SU-DHL-6 (cell line): Measurements from ENCODE around the gene SCO2.

Experiments
- H2AFZ ChIP-seq: fragments of 200-600 bp; sonication (generic); 2 replicates; pipeline ENCODE4 v1.6.1; 2014; ENCODE audit warnings: low read depth, mild to moderate bottlenecking, moderate library complexity, mixed read lengths, antibody characterized with exemption, low read length; ENCODE audit not compliant: severe bottlenecking
- H3F3A ChIP-seq: fragments of 200-600 bp; shearing (Covaris generic); 2 replicates; pipeline ENCODE4 v1.6.0; 2016; ENCODE audit warnings: antibody characterized with exemption, mild to moderate bottlenecking; ENCODE audit not compliant: insufficient read depth
- H3K27ac ChIP-seq: fragments of 200-600 bp; sonication (generic); 2 replicates; pipeline ENCODE4 v1.5.1; 2016; ENCODE audit warnings: low read depth, mild to moderate bottlenecking, low read length, moderate library complexity, mixed read lengths
- H3K27me3 ChIP-seq: fragments of 200-600 bp; sonication (generic), shearing (Covaris generic); 2 replicates; pipeline ENCODE4 v1.6.0; 2014; ENCODE audit warnings: mild to moderate bottlenecking, low read length
- H3K36me3 ChIP-seq: fragments of 200-600 bp; sonication (generic); 2 replicates; pipeline ENCODE4 v1.6.1; 2014; ENCODE audit warnings: mild to moderate bottlenecking, low read length, mixed read lengths
- H3K4me2 ChIP-seq: fragments of 300-600, 200-600 bp; shearing (Covaris generic), sonication (generic); 2 replicates; pipeline ENCODE4 v1.6.0; 2014; ENCODE audit warnings: low read length, low read depth, mild to moderate bottlenecking; ENCODE audit not compliant: poor library complexity, severe bottlenecking
- H3K4me3 ChIP-seq: fragments of 200-600 bp; sonication (generic); 2 replicates; pipeline ENCODE4 v1.5.1; 2014; ENCODE audit warnings: antibody characterized with exemption, low read length, mild to moderate bottlenecking, mixed read lengths; ENCODE audit not compliant: insufficient read depth, poor library complexity, severe bottlenecking
- H3K79me2 ChIP-seq: fragments of 200-600 bp; sonication (generic); 2 replicates; pipeline ENCODE4 v1.6.1; 2014; ENCODE audit warnings: mild to moderate bottlenecking, low read length, moderate library complexity; ENCODE audit not compliant: insufficient read depth
- H3K9ac ChIP-seq: fragments of 200-600 bp; sonication (generic); 2 replicates; pipeline ENCODE4 v1.7.0; 2014; ENCODE audit warnings: mild to moderate bottlenecking, low read length
- H3K9me2 ChIP-seq: fragments of 200-600 bp; sonication (generic); replicated peaks from 2 replicates; pipeline ENCODE4 v1.6.1; 2014; ENCODE audit warnings: low read length; ENCODE audit not compliant: insufficient read depth
- H3K9me3 ChIP-seq: fragments of 200-600 bp; sonication (generic); 2 replicates; pipeline ENCODE4 v1.6.1; 2014; ENCODE audit warnings: low read length, mixed read lengths; ENCODE audit not compliant: insufficient read depth
- H4K20me1 ChIP-seq: fragments of 200-600 bp; sonication (generic); 2 replicates; pipeline ENCODE4 v1.6.1; 2014; ENCODE audit warnings: low read depth, mild to moderate bottlenecking, antibody characterized with exemption, low read length, moderate library complexity, mixed read lengths
- CTCF ChIP-seq: fragments of 200-600 bp; sonication (generic); IDR thresholded peaks from one replicate; pipeline ENCODE4 v1.5.1; 2017; ENCODE audit warnings: antibody characterized with exemption, mild to moderate bottlenecking, low read length, moderate library complexity; ENCODE audit not compliant: insufficient read depth, poor library complexity, severe bottlenecking
- EZH2phosphoT487 ChIP-seq: fragments of 200-600 bp; sonication (generic), shearing (Covaris generic); conservative IDR thresholded peaks from 2 replicates; pipeline ENCODE4 v1.6.1; 2018; ENCODE audit warnings: mild to moderate bottlenecking, antibody characterized with exemption, low read length, moderate library complexity, mixed read lengths

The SCO2 gene

DNA sequence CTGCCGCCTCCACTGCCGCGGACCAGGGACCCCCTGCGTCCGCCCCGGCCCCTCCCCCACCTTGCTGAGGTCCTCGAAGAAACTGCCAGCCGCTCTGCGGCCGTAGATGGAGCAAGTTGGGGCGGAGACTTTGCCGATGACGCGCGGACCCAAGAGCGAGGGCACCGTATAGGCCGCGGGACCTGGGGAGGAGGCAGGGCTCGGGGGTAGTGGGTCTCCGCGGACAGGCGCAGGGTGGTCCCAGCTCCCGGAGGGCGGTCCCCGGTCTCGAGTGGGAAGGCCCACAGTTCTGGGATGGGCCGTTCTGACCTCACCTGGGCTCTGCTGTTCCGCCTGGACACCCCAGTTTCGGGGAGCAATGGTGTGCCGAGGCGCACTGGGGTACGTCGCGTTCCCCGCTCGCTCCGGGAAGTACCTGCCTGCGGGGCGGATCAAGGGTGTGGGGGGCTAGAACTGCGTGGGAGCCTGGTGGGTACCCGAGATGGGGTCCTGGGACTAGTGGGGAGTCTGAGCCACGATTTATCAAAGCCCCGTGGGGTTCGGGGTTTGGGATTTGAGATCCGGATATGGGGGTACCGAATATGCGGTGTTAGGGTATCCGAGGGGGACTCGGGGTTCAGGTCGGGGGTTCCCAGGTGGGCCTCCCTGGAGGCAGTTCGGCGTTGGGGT lies 5.6 kb upstream of the SCO2 start:
- H3K4me2 ChIP-seq: peak overlapping the region; percentile 61
- H3K9ac ChIP-seq: peak overlapping the region; percentile 62
- H4K20me1 ChIP-seq: no peaks in the 10 kb centered on the region
- no peaks in the 10 kb centered on the region for H3K36me3 ChIP-seq
- H3K27me3 ChIP-seq: no peaks in the 10 kb centered on the region
- TF ChIP-seq CTCF: no peak
- no peak; the same call in 1 of the 2 replicates for TF ChIP-seq EZH2phosphoT487
- H3K27ac ChIP-seq: peak overlapping the region; percentile 8
- H3F3A ChIP-seq: peaks cover 21% of the 10 kb centered on the region
- H2AFZ ChIP-seq: peak overlapping the region; percentile 7
- no peaks in the 10 kb centered on the region for H3K79me2 ChIP-seq
- H3K9me3 ChIP-seq: no peaks in the 10 kb centered on the region
- H3K9me2 ChIP-seq: no peaks in the 10 kb centered on the region
- peak overlapping the region; percentile 51 for H3K4me3 ChIP-seq

DNA sequence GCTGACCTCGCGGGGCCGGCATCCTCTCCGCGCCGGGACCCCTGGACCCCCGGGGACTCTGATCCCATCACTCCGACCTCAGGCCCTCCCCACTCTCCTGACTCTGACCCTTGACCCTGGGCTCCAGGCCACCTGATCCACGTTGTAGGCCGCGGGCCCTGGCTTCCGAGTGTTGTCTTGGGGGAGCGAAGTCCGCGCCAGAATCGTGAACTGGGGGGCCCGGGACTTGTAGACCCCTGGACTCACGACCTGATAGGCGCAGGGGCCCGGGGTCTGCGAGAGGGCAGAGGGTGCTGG lies 5.1 kb upstream of the SCO2 start:
- no peak for TF ChIP-seq EZH2phosphoT487
- Histone ChIP-seq H3K4me2 (peak overlapping the region; percentile 61), H3F3A (peaks cover 21% of the 10 kb centered on the region), H3K9me3 (no peaks in the 10 kb centered on the region), H2AFZ (peak overlapping the region; percentile 24), H3K79me2 (no peaks in the 10 kb centered on the region), H3K27me3 (no peaks in the 10 kb centered on the region), H3K36me3 (no peaks in the 10 kb centered on the region), H3K4me3 (peak overlapping the region; percentile 51), H3K27ac (peak overlapping the region; percentile 38), H3K9me2 (no peaks in the 10 kb centered on the region), H4K20me1 (no peaks in the 10 kb centered on the region), H3K9ac (peak overlapping the region; percentile 62)

DNA sequence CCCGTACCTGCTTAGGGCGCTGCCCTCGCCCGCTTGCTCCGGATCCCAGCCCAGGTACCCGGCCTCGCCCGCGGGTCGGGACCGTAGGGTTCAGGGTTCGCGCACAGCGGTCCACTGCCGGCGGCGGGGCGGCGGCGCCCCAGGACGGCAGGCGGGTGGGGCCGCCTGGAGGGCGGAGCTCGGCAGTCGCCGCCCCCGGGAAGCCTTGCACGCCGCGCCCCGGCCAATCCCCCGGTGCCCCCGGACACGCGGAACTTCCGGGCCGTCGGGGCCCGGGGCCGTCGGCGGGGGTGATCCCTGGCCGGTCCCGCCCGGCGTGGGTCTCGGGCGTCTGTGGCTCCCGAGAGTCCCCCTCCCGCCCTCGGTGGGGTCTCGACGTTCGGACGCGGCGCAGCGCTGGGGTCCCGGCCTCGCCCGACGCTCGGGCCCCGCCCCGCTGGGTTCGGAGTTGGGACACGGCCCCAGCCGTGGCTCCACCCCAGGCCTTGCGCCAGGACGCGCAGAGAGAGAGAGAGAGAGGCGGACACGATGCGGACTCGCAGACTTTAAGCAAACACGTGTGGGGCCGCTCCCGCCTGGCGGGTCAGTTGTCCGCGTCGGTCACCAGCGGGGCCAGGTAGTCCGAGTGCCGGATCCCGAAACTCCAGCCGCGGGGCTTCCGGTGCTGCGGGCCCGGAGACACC lies 4.6 kb upstream of the SCO2 start, which contains the start of gene TYMP:
Gene TYMP (minus strand): TSS at position 116 of the 683 bp plus-strand sequence. CDS start 303 bp downstream, outside the sequence.
- H3F3A ChIP-seq: peaks cover 17% of the 10 kb centered on the region
- TF ChIP-seq EZH2phosphoT487 (no peak), CTCF (no peak)
- H3K27ac ChIP-seq: peak within 1 kb of the TSS; percentile 38
- H3K9me3 ChIP-seq: no peaks in the 10 kb centered on the region
- peaks cover under 1% of the 10 kb centered on the region; the same call in 1 of the 2 replicates for H3K79me2 ChIP-seq
- H3K36me3 ChIP-seq: no peaks in the 10 kb centered on the region
- H3K4me2 ChIP-seq: peak within 1 kb of the TSS; percentile 61
- peak within 1 kb of the TSS; percentile 62 for H3K9ac ChIP-seq
- no peaks in the 10 kb centered on the region for H3K27me3 ChIP-seq
- peak within 1 kb of the TSS; percentile 24 for H2AFZ ChIP-seq
- no peaks in the 10 kb centered on the region for H3K9me2 ChIP-seq
- no peaks in the 10 kb centered on the region for H4K20me1 ChIP-seq
- peak within 1 kb of the TSS; percentile 51 for H3K4me3 ChIP-seq

DNA sequence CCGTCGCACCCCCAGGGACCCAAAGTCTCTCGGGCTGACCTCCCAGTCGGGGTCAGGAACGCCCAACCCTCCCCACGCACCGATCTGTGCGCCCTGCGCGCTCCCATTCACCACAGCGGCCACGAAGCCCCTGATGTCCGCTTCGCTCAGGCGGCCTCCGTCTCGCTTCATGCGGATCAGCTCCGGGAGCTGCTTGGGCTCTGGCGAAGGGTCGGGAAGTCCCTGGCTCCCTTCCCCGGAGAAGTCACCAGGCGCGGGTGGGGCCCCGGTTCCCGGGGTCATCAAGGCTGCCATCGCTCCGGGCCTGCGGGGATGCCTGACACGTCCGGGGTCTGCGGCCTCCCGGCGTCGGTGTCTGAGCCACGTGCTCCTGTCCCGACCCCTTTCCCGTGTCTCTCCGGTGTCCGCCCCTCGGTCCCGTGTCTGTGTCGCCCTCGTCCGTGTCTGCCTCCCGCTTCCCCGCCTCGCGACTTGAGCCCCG lies 4.1 kb upstream of the SCO2 start:
- Histone ChIP-seq H3K4me3 (no peak overlapping the region), H3K27me3 (no peaks in the 10 kb centered on the region), H3K79me2 (peaks cover 5% of the 10 kb centered on the region; the same call in 1 of the 2 replicates), H3K27ac (no peak overlapping the region), H3K9ac (no peak overlapping the region), H3K4me2 (no peak overlapping the region), H2AFZ (no peak overlapping the region), H4K20me1 (no peaks in the 10 kb centered on the region), H3K36me3 (no peaks in the 10 kb centered on the region), H3F3A (peaks cover 17% of the 10 kb centered on the region; the same call in 1 of the 2 replicates), H3K9me3 (no peaks in the 10 kb centered on the region), H3K9me2 (no peaks in the 10 kb centered on the region)
- no peak for TF ChIP-seq EZH2phosphoT487
- TF ChIP-seq CTCF: no peak
